ENCODE data around the gene LTB4R2. TPM values are rescaled to one million over a fixed set of nuclear protein-coding genes. Genes with fewer than 3 reads are reported as not detected.

Gene LTB4R2
- total RNA-seq, 1 experiment from 2014 or later = 3.1 TPM

DNA sequence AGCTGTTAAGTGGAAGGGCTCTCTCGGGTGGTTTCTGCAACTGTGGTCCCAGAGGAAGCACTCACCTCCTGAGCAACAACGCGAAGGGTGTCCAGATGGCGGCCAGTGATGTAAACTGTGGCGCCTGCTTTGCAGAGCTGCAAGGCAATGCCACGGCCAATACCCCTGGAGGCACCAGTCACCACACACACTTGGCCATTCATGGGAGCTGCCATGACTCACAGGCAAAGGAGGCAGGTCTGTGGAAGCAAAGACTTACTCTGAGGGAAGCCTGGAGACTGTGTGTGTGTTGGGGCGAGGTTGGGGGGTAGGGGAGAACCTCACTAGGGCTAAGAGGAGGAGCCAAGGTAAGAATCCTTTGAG lies 11.1 kb upstream of the LTB4R2 start:
- peak overlapping the region; percentile 26 for H3K27ac ChIP-seq

DNA sequence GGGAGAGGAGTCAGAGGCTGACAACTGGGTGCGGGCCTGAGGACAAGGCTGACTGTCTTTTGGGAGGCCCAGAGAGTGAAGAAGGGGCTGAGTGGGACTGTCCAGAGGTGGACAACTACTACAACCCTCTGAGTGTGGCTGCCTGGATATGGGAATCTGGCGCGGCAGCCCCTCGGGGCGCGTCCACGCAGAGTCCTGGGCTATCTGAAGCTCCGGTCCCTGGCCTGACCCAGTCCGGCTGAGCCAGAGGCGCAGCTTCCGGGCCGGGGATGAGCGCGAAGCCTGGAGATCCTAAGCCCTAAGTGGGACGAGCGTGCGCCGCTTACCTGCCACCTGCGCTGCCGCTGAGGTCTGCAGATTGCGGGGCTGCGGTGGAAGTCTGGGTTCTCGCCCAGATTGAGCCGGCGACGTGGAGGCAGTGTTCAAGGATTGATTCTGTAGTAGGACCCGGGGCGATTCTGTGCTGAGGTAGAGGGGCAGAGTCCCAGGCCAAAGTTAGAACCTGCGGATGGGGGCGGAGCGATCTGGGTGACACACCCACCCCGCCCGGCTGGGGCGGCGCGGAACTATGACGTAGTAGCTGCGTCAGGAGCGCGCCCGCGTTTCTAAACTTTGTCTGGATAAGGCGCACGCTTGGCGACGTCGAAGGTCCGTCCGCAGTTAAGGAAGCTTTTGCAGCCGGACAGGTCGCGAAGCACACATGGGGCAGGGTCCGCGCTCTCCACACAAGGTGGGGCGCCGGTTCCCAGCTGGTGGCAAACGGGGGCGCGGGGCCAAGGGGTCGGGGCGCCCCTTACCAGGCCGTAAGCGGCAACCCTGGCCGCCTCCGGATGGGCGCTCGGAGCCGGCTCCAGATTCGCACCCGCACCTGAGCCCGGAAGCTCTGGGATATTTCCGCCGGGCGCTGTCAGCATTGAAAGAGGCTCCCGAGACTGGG lies 10.4 kb upstream of the LTB4R2 start, which contains the start of the genes DHRS1 and NOP9:
TSS of gene DHRS1 (minus strand) at position 526 of the 937 bp plus-strand sequence. CDS start 674 bp downstream, outside the sequence.
TSS of gene NOP9 (plus strand) at position 596 of the 937 bp plus-strand sequence. CDS start at position 701, 105 bp downstream.
- H3K9me3 ChIP-seq (replicated peaks) = no peaks in the 10 kb centered on the region
- H3K4me1 ChIP-seq (replicated peaks) = peaks cover 24% of the 10 kb centered on the region
- H3K27ac ChIP-seq = peak within 1 kb of the TSS; percentile 26
- H3K27me3 ChIP-seq (replicated peaks) = no peaks in the 10 kb centered on the region
- H3K4me3 ChIP-seq = peak within 1 kb of the TSS; percentile 56
- H3K36me3 ChIP-seq = peaks cover 50% of the 10 kb centered on the region
- DNase-seq (ENCODE audit: low read depth in 1 of 2, low spot score in 2 of 2) = peak; percentile 74 to 84

More for the DNA sequence above, 11.1 kb upstream of the LTB4R2 start:
- Histone ChIP-seq H3K4me3 (peak overlapping the region; percentile 56), H3K4me1 (replicated peaks) (peaks cover 24% of the 10 kb centered on the region), H3K9me3 (replicated peaks) (no peaks in the 10 kb centered on the region), H3K27me3 (replicated peaks) (no peaks in the 10 kb centered on the region), H3K36me3 (peaks cover 43% of the 10 kb centered on the region)
- peak; percentile 42 to 80 for DNase-seq (ENCODE audit: low read depth in 1 of 2, low spot score in 2 of 2)

DNA sequence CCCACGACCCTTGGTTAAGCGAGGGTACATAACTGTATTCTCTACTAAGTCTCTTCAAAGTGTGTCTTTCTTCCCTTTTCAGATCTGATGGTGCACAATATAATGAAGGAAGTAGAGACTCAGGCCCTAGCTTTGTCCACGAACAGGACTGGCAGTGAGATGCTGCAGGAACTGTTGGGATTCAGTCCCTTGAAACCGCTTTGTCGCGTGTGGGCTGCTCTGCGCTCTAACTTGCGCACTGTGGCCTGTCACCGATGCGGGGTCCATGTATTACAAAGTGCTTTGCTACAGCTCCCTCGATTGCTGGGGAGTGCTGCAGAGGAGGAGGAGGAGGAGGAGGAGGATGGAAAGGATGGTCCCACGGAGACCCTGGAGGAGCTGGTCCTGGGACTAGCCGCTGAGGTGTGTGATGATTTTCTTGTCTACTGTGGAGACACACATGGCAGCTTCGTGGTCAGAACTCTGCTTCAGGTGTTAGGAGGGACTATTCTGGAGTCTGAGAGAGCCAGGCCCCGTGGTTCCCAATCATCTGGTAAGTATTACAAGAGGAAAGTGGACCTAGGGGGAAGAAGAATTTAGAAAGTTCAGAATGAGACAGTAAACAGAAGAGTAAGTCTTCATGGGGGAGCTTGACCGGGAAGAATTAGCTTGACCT lies 9.5 kb upstream of the LTB4R2 start:
- Histone ChIP-seq H3K27ac (0 out of 2 replicates have a peak overlapping the region, but pooled peaks have one; percentile 26), H3K4me1 (replicated peaks) (peaks cover 24% of the 10 kb centered on the region)
- no peak for DNase-seq (ENCODE audit: low read depth in 1 of 2, low spot score in 2 of 2)

DNA sequence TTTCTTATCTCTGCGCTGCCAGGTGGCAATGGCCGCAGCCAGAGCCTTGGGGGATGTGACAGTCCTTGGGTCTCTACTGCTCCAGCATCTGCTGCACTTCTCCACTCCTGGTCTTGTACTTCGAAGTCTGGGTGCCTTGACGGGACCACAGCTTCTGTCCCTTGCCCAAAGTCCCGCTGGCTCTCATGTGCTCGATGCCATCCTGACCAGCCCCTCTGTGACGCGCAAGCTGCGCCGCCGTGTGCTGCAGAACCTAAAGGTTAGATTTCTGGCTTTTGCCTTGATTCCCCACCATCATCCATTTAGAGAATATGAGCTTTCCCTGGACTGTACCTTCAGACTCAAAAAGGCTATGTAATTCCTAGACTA lies 5.9 kb upstream of the LTB4R2 start:
- Histone ChIP-seq H3K27me3 (replicated peaks) (no peaks in the 10 kb centered on the region), H3K27ac (no peak overlapping the region)
- DNase-seq (ENCODE audit: low read depth in 1 of 2, low spot score in 2 of 2) = no peak

More for the DNA sequence above, 9.5 kb upstream of the LTB4R2 start:
- Histone ChIP-seq H3K27me3 (replicated peaks) (no peaks in the 10 kb centered on the region), H3K36me3 (peaks cover 58% of the 10 kb centered on the region), H3K4me3 (peak overlapping the region; percentile 56), H3K9me3 (replicated peaks) (no peaks in the 10 kb centered on the region)

DNA sequence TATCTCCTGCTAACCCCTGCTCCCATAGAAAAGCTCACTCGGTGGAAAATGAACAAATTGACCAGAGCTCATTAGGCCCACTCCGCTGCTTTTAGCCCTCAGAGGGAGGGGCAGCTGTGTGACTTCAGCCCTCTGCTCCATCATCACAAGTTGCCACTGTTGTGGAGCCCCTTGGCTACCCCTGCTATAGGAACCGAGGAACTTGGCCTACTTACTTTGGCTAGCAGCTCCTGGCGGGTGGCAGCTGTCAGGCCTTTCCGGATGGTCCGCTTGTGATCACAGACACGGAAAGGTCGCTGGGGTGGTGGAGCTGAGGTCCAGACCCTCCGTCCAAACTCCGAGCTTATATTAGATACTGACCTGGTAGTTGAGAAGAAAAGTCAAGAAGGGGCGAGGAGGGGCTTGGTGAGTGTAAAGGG lies 2.8 kb upstream of the LTB4R2 start:
- H3K27me3 ChIP-seq (replicated peaks) = no peaks in the 10 kb centered on the region

More for the DNA sequence above, 5.9 kb upstream of the LTB4R2 start:
- peaks cover 13% of the 10 kb centered on the region for H3K4me1 ChIP-seq (replicated peaks)
- no peak overlapping the region for H3K4me3 ChIP-seq
- H3K9me3 ChIP-seq (replicated peaks) = no peaks in the 10 kb centered on the region
- peaks cover 64% of the 10 kb centered on the region for H3K36me3 ChIP-seq

DNA sequence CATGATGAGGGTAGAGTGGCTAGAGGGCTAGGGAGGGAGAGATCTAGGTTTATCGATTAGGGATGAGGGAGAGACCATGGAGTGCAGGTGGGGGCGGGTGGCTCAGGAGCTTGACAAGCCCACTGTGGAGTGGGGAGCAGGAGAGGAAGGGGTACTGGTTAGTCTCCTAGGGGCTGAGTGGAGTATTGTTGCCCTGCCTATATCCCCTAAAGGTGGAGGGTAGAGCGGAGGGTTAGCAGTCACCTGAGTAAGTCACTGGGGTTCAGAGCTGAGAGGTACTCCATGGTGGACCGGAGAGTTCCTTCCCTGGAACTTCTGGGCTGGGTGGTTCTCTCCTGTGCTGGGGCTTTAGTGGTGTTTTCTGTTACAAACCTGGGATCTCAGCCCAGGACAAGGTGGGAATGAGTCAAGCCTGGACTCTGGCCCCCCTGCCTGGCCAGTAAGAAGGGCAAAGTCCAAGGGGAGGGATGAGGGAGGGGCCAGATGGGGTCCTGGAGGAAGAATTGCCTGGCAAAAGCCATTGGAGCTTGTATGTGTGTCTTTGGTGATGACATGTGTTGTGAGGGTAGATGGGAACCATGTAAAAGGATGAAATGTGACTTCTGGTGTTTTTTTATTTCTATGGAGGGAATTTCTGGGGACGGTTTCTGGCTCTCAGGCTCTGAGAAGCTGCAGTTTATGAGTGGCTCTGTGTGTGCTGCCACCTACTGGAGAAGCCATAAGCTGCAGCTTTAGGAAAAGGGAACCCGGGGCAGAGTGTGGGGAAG lies 2.2 kb upstream of the LTB4R2 start, which contains the start of gene CIDEB:
TSS of gene CIDEB (minus strand) at position 403 of the 767 bp plus-strand sequence. CDS start at position 284, 119 bp downstream.
- peak; percentile 38 to 64 for DNase-seq (ENCODE audit: low read depth in 1 of 2, low spot score in 2 of 2)
- Histone ChIP-seq H3K27me3 (replicated peaks) (no peaks in the 10 kb centered on the region), H3K9me3 (replicated peaks) (no peaks in the 10 kb centered on the region), H3K4me1 (replicated peaks) (no peaks in the 10 kb centered on the region), H3K36me3 (peaks cover 55% of the 10 kb centered on the region), H3K4me3 (no peak within 1 kb of the TSS), H3K27ac (no peak within 1 kb of the TSS)

More for the DNA sequence above, 2.8 kb upstream of the LTB4R2 start:
- H3K4me3 ChIP-seq = no peak overlapping the region
- H3K4me1 ChIP-seq (replicated peaks) = no peaks in the 10 kb centered on the region
- no peaks in the 10 kb centered on the region for H3K9me3 ChIP-seq (replicated peaks)
- DNase-seq (ENCODE audit: low read depth in 1 of 2, low spot score in 2 of 2) = no peak
- peaks cover 61% of the 10 kb centered on the region for H3K36me3 ChIP-seq
- no peak overlapping the region for H3K27ac ChIP-seq

DNA sequence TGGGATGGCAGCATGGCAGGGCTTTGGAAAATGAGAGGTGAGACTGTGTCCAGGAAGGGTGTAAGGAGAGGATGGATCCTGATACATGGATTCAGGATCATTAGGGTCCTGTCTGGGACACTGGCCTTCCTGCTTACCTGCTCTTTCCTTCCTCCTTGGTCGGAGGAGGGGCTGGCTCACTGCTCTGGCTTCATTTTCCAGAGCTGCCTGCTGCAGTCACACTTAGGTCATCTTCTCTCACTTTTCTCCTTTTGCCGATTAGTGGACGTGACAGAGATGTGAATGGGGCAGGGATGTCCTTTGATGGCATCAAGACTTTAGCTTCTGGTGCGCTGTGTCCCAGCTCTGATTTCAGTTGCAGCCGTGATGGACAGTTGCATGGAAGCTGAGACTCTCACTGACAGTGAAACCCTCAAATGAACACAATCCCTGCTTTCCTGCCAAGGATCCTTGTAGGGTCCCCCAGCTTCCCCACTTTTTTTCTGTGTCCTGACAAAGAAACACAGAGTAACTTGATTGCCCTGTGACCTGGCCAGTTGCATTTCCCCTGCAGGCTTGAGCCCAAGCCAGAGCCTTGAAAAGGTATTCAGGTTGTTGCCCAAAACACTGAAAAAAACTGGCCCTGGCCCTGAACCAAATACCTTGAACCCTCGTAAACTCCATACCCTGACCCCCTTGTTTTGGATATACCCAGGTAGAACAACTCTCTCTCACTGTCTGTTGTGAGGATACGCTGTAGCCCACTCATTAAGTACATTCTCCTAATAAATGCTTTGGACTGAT lies 1.4 kb upstream of the LTB4R2 start:
- Histone ChIP-seq H3K36me3 (peaks cover 48% of the 10 kb centered on the region), H3K4me3 (no peak overlapping the region), H3K9me3 (replicated peaks) (no peaks in the 10 kb centered on the region), H3K27me3 (replicated peaks) (no peaks in the 10 kb centered on the region), H3K4me1 (replicated peaks) (no peaks in the 10 kb centered on the region), H3K27ac (no peak overlapping the region)
- DNase-seq (ENCODE audit: low read depth in 1 of 2, low spot score in 2 of 2) = no peak

DNA sequence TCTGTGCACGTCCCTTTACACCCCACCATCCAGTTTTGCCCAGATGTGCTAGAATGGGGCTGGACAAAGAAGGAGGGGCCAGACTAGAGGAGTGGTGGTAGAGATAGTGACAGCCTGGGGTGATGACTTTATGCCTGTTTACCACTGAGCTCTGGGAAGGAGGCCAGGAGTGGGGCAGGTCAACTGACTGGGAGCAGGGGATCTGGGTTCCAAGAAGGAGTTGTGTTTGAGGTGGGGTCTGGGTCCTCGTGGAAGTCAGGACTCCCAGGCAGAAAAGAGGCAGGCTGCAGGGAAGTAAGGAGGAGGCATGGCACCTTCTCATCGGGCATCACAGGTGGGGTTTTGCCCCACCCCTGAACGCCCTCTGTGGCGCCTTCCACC lies 315 bp downstream of the LTB4R2 start:
- Histone ChIP-seq H3K27me3 (replicated peaks) (no peaks in the 10 kb centered on the region), H3K9me3 (replicated peaks) (no peaks in the 10 kb centered on the region), H3K27ac (no peak overlapping the region), H3K4me3 (no peak overlapping the region), H3K36me3 (peaks cover 31% of the 10 kb centered on the region), H3K4me1 (replicated peaks) (no peaks in the 10 kb centered on the region)
- no peak for DNase-seq (ENCODE audit: low read depth in 1 of 2, low spot score in 2 of 2)

DNA sequence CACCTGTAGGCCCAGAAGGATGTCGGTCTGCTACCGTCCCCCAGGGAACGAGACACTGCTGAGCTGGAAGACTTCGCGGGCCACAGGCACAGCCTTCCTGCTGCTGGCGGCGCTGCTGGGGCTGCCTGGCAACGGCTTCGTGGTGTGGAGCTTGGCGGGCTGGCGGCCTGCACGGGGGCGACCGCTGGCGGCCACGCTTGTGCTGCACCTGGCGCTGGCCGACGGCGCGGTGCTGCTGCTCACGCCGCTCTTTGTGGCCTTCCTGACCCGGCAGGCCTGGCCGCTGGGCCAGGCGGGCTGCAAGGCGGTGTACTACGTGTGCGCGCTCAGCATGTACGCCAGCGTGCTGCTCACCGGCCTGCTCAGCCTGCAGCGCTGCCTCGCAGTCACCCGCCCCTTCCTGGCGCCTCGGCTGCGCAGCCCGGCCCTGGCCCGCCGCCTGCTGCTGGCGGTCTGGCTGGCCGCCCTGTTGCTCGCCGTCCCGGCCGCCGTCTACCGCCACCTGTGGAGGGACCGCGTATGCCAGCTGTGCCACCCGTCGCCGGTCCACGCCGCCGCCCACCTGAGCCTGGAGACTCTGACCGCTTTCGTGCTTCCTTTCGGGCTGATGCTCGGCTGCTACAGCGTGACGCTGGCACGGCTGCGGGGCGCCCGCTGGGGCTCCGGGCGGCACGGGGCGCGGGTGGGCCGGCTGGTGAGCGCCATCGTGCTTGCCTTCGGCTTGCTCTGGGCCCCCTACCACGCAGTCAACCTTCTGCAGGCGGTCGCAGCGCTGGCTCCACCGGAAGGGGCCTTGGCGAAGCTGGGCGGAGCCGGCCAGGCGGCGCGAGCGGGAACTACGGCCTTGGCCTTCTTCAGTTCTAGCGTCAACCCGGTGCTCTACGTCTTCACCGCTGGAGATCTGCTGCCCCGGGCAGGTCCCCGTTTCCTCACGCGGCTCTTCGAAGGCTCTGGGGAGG lies 985 bp downstream of the LTB4R2 start, which contains the start of gene LTB4R:
TSS of gene LTB4R (plus strand) at position 857 of the 959 bp plus-strand sequence. CDS start 4,150 bp downstream, outside the sequence.
- Histone ChIP-seq H3K27me3 (replicated peaks) (no peaks in the 10 kb centered on the region), H3K27ac (no peak within 1 kb of the TSS), H3K4me3 (no peak within 1 kb of the TSS), H3K36me3 (peaks cover 25% of the 10 kb centered on the region), H3K4me1 (replicated peaks) (no peaks in the 10 kb centered on the region; the same call in 1 of the 2 replicates), H3K9me3 (replicated peaks) (no peaks in the 10 kb centered on the region)
- DNase-seq (ENCODE audit: low read depth in 1 of 2, low spot score in 2 of 2) = no peak

DNA sequence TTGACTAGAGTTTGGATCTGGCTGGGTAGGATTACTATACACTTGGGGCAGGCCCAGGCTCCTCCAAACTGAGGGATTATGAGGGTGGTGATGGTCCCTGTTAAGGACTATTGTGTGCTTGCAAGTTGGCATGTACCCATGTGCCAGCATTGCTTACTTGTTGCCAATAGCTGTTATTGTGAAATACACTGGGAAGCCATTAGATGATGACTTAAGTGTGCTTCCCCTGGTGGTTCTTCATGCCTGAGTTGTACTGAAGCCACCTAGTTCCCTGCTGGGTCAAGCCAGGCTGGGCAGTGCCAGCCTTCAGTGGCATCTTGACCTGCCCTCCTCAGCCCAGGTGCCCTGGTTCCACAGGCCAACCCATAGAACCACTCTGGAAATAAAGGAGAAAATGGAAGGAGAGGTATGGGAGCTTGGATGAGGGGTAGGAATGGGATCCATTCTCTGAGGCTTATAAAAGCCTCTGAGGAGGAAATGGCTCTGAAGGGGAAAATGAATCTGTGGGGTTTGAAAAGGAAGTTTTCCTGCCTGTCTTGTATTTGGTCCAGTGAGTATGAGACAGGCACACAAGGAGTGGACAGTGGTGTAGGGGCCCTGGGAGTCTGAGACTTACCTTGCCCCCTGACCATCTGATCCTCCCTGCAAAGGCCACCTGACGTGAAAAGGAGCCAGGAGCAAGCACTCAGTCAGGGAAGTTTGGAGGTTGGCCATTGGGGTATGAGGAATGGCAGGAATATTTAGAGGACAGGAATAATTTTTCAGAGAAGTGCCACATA lies 2.1 kb downstream of the LTB4R2 start:
- Histone ChIP-seq H3K4me3 (no peak overlapping the region), H3K27me3 (replicated peaks) (no peaks in the 10 kb centered on the region), H3K9me3 (replicated peaks) (no peaks in the 10 kb centered on the region), H3K27ac (no peak overlapping the region), H3K4me1 (replicated peaks) (peaks cover 7% of the 10 kb centered on the region), H3K36me3 (peaks cover 20% of the 10 kb centered on the region)
- no peak for DNase-seq (ENCODE audit: low read depth in 1 of 2, low spot score in 2 of 2)

DNA sequence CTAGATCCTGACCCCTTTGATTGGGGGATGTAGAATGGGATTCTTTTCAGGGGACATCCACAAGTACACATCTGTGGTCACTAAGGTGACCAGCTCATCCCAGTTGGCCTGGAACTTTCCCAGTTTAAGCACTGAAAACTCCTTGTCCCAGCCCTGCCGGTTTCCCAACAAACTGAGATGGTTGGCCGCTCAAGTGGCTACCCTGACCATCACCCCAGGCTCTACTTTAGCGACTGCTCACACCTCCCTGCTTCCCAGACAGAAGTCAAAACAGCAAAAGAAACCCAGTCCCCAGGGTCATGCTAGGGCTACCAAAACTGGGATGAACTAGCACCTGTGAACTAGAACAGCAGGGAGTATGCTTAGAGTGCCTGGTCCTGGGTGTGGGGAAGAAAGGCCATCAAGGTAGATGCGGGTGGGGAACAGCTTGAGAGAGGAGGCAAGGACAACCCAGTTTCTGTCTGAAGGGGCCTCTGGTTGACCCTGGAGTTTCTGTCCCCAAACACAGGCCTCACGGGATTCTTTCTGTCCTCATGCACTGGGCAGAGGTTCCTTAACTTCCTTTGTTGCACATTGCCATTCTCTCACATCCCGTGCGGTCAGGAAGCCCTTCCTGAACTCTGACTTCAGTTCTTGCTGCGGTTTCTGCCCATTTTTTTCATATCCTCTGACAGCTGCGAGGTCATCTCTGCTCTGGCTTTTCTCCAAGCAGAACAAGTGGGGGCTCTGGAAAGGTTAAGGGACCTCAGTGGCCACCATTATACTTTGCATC lies 3.0 kb downstream of the LTB4R2 start:
- H3K36me3 ChIP-seq = peaks cover 20% of the 10 kb centered on the region
- H3K27me3 ChIP-seq (replicated peaks) = no peaks in the 10 kb centered on the region
- no peak overlapping the region for H3K27ac ChIP-seq
- H3K4me1 ChIP-seq (replicated peaks) = peaks cover 13% of the 10 kb centered on the region
- H3K9me3 ChIP-seq (replicated peaks) = no peaks in the 10 kb centered on the region
- no peak overlapping the region for H3K4me3 ChIP-seq
- DNase-seq (ENCODE audit: low read depth in 1 of 2, low spot score in 2 of 2) = no peak
